ENCODE data around the gene PCDH1.

PCDH1 gene

DNA sequence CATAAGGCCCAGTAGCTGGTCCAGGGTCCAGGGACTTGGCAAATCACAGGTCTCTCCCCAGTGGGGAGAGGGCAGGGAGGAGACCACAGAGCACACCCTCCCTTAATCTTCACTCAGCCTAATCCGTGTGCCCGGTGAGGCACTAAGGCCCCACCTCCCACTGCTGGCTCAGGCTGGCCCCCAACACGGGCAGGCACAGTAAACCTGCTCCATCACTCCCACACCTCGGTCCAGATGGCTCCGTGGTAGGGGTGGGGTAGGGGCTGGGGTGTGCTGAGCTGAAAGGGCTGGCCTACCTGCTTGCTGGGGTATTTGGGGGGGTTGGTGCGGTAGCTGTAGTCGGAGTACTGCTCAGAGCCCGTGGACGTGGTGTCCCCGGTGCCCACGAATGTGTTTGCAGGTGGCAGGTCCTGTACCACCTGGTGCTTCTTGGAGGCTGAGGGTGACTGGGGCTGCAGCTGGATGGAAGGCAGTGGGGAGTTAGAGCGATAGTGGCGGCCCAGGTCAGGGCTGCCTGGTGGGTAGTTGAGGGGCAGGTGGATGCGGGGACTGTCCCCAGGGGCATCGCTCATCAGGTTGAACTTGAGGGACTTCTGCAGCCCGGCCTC, 15.2 kb downstream of the PCDH1 start:
- H2AFZ ChIP-seq (ENCODE audit: low read depth, low read length): no peak overlapping the region
- H3K9ac ChIP-seq (ENCODE audit: low read length): no peak overlapping the region
- H3K4me2 ChIP-seq (ENCODE audit: low read length): no peak overlapping the region
- H3K4me3 ChIP-seq (ENCODE audit: low read length): no peak overlapping the region
- H3K79me2 ChIP-seq (ENCODE audit: low read length): no peaks in the 10 kb centered on the region
- H3K27ac ChIP-seq (ENCODE audit: low read length): no peak overlapping the region
- H3K9me3 ChIP-seq (ENCODE audit: insufficient read depth, low read length): no peaks in the 10 kb centered on the region
- H3K4me1 ChIP-seq (ENCODE audit: low read length): peaks cover 5% of the 10 kb centered on the region; the same call in 1 of the 2 replicates
- no peaks in the 10 kb centered on the region for H3K36me3 ChIP-seq (replicated peaks; ENCODE audit: low read depth, low read length)
- no peaks in the 10 kb centered on the region for H4K20me1 ChIP-seq (ENCODE audit: insufficient read depth, low read length)
- peaks cover 24% of the 10 kb centered on the region for H3K27me3 ChIP-seq (ENCODE audit: low read depth, low read length)
- no peak for TF ChIP-seq EZH2phosphoT487 (IDR thresholded peaks at IDR 0.05; ENCODE audit: low read depth)
- TF ChIP-seq, protein P1, sequence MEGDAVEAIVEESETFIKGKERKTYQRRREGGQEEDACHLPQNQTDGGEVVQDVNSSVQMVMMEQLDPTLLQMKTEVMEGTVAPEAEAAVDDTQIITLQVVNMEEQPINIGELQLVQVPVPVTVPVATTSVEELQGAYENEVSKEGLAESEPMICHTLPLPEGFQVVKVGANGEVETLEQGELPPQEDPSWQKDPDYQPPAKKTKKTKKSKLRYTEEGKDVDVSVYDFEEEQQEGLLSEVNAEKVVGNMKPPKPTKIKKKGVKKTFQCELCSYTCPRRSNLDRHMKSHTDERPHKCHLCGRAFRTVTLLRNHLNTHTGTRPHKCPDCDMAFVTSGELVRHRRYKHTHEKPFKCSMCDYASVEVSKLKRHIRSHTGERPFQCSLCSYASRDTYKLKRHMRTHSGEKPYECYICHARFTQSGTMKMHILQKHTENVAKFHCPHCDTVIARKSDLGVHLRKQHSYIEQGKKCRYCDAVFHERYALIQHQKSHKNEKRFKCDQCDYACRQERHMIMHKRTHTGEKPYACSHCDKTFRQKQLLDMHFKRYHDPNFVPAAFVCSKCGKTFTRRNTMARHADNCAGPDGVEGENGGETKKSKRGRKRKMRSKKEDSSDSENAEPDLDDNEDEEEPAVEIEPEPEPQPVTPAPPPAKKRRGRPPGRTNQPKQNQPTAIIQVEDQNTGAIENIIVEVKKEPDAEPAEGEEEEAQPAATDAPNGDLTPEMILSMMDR (IDR thresholded peaks at IDR 0.05; ENCODE audit: low read depth, low read length): no peak

DNA sequence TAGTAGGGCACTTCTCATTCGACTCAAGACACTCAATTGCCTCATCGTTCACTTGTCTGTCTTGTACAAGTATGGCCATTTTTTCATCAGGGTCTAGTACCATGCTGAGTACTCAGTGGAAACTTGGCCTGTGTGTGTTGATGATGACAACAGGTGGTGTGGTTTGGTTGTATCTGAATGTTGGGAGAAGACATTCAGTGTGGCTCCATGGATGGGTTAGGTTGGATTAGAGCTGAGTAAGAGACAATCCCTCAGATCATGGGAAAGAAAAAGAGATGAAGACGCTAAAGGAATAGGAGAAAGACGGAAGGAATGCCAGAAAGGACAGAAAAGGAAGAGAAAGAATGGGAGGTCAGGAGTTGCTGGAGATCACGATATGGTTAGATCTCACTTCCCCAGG, 17.0 kb downstream of the PCDH1 start:
- peaks cover 5% of the 10 kb centered on the region; the same call in 1 of the 2 replicates for H3K4me1 ChIP-seq (ENCODE audit: low read length)
- H3K9ac ChIP-seq (ENCODE audit: low read length): no peak overlapping the region
- H3K4me3 ChIP-seq (ENCODE audit: low read length): no peak overlapping the region
- no peaks in the 10 kb centered on the region for H4K20me1 ChIP-seq (ENCODE audit: insufficient read depth, low read length)
- peaks cover 14% of the 10 kb centered on the region; the same call in 1 of the 2 replicates for H3K27me3 ChIP-seq (ENCODE audit: low read depth, low read length)
- H3K79me2 ChIP-seq (ENCODE audit: low read length): no peaks in the 10 kb centered on the region
- no peak overlapping the region for H3K4me2 ChIP-seq (ENCODE audit: low read length)
- no peak overlapping the region for H3K27ac ChIP-seq (ENCODE audit: low read length)
- TF ChIP-seq, protein P1 (IDR thresholded peaks at IDR 0.05; ENCODE audit: low read depth, low read length): no peak
- TF ChIP-seq EZH2phosphoT487 (IDR thresholded peaks at IDR 0.05; ENCODE audit: low read depth): no peak
- H3K36me3 ChIP-seq (replicated peaks; ENCODE audit: low read depth, low read length): no peaks in the 10 kb centered on the region
- H3K9me3 ChIP-seq (ENCODE audit: insufficient read depth, low read length): no peaks in the 10 kb centered on the region
- H2AFZ ChIP-seq (ENCODE audit: low read depth, low read length): no peak overlapping the region

DNA sequence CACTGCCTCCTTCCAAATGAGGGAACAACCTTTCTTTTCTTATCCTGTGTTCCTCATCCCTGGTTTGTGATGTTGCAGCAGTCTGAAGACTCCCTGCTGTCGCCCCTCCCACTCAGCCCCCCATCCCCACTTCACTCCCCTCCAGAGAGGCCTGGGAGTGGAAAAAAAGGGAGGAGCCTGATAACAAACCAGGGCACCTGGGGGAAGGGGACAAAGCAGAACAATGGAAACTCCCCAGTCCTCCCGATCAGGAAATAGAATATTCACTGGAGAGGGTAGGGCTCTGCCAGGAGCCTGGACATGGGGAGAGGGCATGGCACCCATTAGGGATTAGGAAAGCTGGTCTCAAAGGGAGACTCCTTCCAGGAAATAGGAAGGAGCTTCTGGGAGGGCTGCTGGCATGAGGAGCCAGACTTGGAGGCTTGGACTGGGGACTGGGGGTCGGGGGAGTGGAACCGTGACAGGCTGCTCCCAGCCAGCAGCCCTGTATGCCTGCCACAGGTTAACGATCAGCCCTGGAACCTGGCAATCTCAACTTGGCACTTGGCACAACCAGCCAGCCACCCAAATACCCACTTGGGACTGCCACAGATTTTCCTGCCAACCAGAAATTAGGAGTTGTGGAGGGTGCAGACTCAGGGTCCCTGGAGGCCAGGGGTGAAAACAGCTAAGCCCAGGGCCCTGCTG, 20.0 kb downstream of the PCDH1 start:
- Histone ChIP-seq H3K79me2 (ENCODE audit: low read length) (no peaks in the 10 kb centered on the region), H3K4me3 (ENCODE audit: low read length) (no peak overlapping the region), H4K20me1 (ENCODE audit: insufficient read depth, low read length) (no peaks in the 10 kb centered on the region), H3K9ac (ENCODE audit: low read length) (no peak overlapping the region), H2AFZ (ENCODE audit: low read depth, low read length) (no peak overlapping the region), H3K4me1 (ENCODE audit: low read length) (peaks cover 5% of the 10 kb centered on the region; the same call in 1 of the 2 replicates), H3K36me3 (replicated peaks; ENCODE audit: low read depth, low read length) (no peaks in the 10 kb centered on the region), H3K9me3 (ENCODE audit: insufficient read depth, low read length) (no peaks in the 10 kb centered on the region), H3K27me3 (ENCODE audit: low read depth, low read length) (peaks cover 14% of the 10 kb centered on the region; the same call in 1 of the 2 replicates), H3K4me2 (ENCODE audit: low read length) (no peak overlapping the region), H3K27ac (ENCODE audit: low read length) (no peak overlapping the region)
- no peak for TF ChIP-seq EZH2phosphoT487 (IDR thresholded peaks at IDR 0.05; ENCODE audit: low read depth)
- TF ChIP-seq, protein P1 (IDR thresholded peaks at IDR 0.05; ENCODE audit: low read depth, low read length): no peak

DNA sequence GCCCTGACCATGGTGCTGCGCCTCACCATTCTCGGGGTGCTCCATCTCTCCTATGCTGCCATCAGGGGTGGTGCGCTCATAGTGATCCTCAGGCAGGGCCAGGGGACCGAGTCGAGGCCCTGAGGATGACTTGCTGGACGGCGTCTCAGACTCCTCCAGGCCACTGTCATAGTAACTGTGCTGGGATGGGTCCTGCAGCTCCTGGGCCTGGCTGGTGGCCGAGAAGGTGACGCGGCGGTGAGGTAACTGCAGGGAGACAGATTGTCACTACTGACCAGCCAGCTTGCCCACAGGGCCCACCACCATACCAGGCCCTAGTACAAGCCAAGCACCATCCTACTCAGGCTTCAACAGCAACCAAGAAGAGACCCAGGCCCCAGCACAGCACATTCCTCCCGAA, 21.0 kb downstream of the PCDH1 start:
- Histone ChIP-seq H4K20me1 (ENCODE audit: insufficient read depth, low read length) (no peaks in the 10 kb centered on the region), H3K27ac (ENCODE audit: low read length) (no peak overlapping the region), H3K79me2 (ENCODE audit: low read length) (no peaks in the 10 kb centered on the region), H3K4me1 (ENCODE audit: low read length) (peaks cover under 1% of the 10 kb centered on the region; the same call in 1 of the 2 replicates), H3K9me3 (ENCODE audit: insufficient read depth, low read length) (no peaks in the 10 kb centered on the region), H3K9ac (ENCODE audit: low read length) (no peak overlapping the region), H3K36me3 (replicated peaks; ENCODE audit: low read depth, low read length) (no peaks in the 10 kb centered on the region), H3K4me3 (ENCODE audit: low read length) (no peak overlapping the region), H2AFZ (ENCODE audit: low read depth, low read length) (no peak overlapping the region), H3K4me2 (ENCODE audit: low read length) (no peak overlapping the region), H3K27me3 (ENCODE audit: low read depth, low read length) (peaks cover 14% of the 10 kb centered on the region; the same call in 1 of the 2 replicates)
- no peak for TF ChIP-seq EZH2phosphoT487 (IDR thresholded peaks at IDR 0.05; ENCODE audit: low read depth)
- TF ChIP-seq, protein P1 (IDR thresholded peaks at IDR 0.05; ENCODE audit: low read depth, low read length): no peak

All from OCI-LY3 (cell line).